ENCODE data around the gene KMO. TPM values are rescaled to one million over a fixed set of nuclear protein-coding genes. Genes with fewer than 3 reads are reported as not detected.

Gene KMO
- total and polyA plus RNA-seq, 2 donors from 2014 or later: 2.3 to 35.5 TPM

DNA sequence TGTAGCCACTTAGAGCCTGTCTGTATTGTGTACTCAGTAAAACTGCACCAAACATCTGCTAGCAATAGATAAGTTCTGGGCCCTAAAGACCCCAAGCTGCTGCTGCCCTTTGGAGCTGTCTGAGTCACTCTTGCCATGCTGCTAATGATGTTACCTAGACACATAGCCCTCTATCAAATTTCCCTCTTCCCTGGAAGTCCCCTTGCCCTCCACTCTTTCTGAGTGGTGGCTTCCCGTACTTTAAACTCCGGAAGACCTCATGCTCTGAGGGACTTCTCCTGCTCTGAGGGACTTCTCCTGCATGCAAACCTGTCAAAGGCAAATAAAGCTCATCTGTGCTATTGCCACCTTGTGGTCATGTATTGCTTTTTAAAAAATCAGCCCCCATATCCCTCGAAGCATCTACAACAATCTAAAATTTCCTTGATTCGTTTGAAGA is 46.6 kb upstream of the KMO start:
- intact Hi-C loops (cut with DNase I): no loop called here
- TF ChIP-seq CTCF (IDR thresholded peaks at IDR 0.05; ENCODE audit: borderline replicate concordance, extremely low read depth, insufficient read depth): no peak
- Histone ChIP-seq H3K4me1 (ENCODE audit: control insufficient read depth in 2 of 3, insufficient read depth in 2 of 3, low read depth in 1 of 3, low read length in 3 of 3) (no peaks in the 10 kb centered on the region), H3K27ac (ENCODE audit: low read depth in 2 of 2, low read length in 2 of 2) (no peak overlapping the region), H3K27me3 (ENCODE audit: control insufficient read depth, insufficient read depth, low read length) (no peaks in the 10 kb centered on the region), H3K9me3 (ENCODE audit: control insufficient read depth in 2 of 3, insufficient read depth in 1 of 3, low read length in 3 of 3) (no peaks in the 10 kb centered on the region), H3K9ac (ENCODE audit: low read length in 3 of 3) (no peak overlapping the region), H3K4me3 (ENCODE audit: low read length in 3 of 3) (no peak overlapping the region), H3K36me3 (ENCODE audit: control insufficient read depth in 2 of 3, insufficient read depth in 3 of 3, low read length in 3 of 3) (no peaks in the 10 kb centered on the region)
- FAIRE-seq (no peak), DNase-seq (no peak)

DNA sequence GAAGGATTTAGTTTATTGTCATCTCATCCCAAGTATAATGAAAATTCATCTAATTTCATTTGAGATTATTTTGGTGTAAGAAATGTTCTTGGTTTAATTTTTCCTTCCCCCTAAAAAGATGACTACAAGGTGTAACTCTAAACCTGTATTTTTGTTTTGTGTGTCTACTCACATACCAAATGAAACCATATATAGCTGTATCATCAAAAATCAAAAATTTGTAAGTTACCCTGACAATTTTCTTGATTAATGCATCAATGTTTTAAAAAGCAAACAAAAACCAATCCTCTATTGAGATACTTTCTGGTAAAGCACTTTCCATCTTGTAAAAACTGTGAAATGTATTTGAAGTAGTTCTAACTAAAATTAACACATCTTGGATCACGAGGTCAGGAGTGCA is 43.4 kb upstream of the KMO start:
- Histone ChIP-seq H3K27ac (ENCODE audit: low read depth in 2 of 2, low read length in 2 of 2) (no peak overlapping the region), H3K36me3 (ENCODE audit: control insufficient read depth in 2 of 3, insufficient read depth in 3 of 3, low read length in 3 of 3) (no peaks in the 10 kb centered on the region), H3K4me3 (ENCODE audit: low read length in 3 of 3) (no peak overlapping the region), H3K4me1 (ENCODE audit: control insufficient read depth in 2 of 3, insufficient read depth in 2 of 3, low read depth in 1 of 3, low read length in 3 of 3) (no peaks in the 10 kb centered on the region), H3K27me3 (ENCODE audit: control insufficient read depth, insufficient read depth, low read length) (no peaks in the 10 kb centered on the region), H3K9ac (ENCODE audit: low read length in 3 of 3) (no peak overlapping the region), H3K9me3 (ENCODE audit: control insufficient read depth in 2 of 3, insufficient read depth in 1 of 3, low read length in 3 of 3) (no peaks in the 10 kb centered on the region)
- DNase-seq: no peak
- no peak for FAIRE-seq
- no peak for TF ChIP-seq CTCF (IDR thresholded peaks at IDR 0.05; ENCODE audit: borderline replicate concordance, extremely low read depth, insufficient read depth)
- intact Hi-C loops (cut with DNase I): no loop called here

- Histone ChIP-seq H3K9ac (ENCODE audit: low read length in 3 of 3) (no peak overlapping the region), H3K27me3 (ENCODE audit: control insufficient read depth, insufficient read depth, low read length) (no peaks in the 10 kb centered on the region), H3K4me1 (ENCODE audit: control insufficient read depth in 2 of 3, insufficient read depth in 2 of 3, low read depth in 1 of 3, low read length in 3 of 3) (no peaks in the 10 kb centered on the region), H3K36me3 (ENCODE audit: control insufficient read depth in 2 of 3, insufficient read depth in 3 of 3, low read length in 3 of 3) (peaks cover 0 to 45% (median 30%) of the 10 kb centered on the region in 3 donors), H3K9me3 (ENCODE audit: control insufficient read depth in 2 of 3, insufficient read depth in 1 of 3, low read length in 3 of 3) (no peaks in the 10 kb centered on the region), H3K27ac (ENCODE audit: low read depth in 2 of 2, low read length in 2 of 2) (no peak overlapping the region), H3K4me3 (ENCODE audit: low read length in 3 of 3) (no peak overlapping the region)
- intact Hi-C loops (cut with DNase I): no loop called here
- no peak for TF ChIP-seq CTCF (IDR thresholded peaks at IDR 0.05; ENCODE audit: borderline replicate concordance, extremely low read depth, insufficient read depth)
- no peak for FAIRE-seq
- DNase-seq: no peak
Observed at GRCh38 chr1:241495741-241496140, 36.4 kb upstream of the KMO start.

GRCh38 chr1:241499910-241500309 is 32.3 kb upstream of the KMO start:
- Histone ChIP-seq H3K36me3 (ENCODE audit: control insufficient read depth in 2 of 3, insufficient read depth in 3 of 3, low read length in 3 of 3) (peaks cover 5 to 62% (median 44%) of the 10 kb centered on the region in 3 donors), H3K9me3 (ENCODE audit: control insufficient read depth in 2 of 3, insufficient read depth in 1 of 3, low read length in 3 of 3) (no peaks in the 10 kb centered on the region), H3K4me1 (ENCODE audit: control insufficient read depth in 2 of 3, insufficient read depth in 2 of 3, low read depth in 1 of 3, low read length in 3 of 3) (no peaks in the 10 kb centered on the region), H3K27me3 (ENCODE audit: control insufficient read depth, insufficient read depth, low read length) (no peaks in the 10 kb centered on the region), H3K27ac (ENCODE audit: low read depth in 2 of 2, low read length in 2 of 2) (no peak overlapping the region), H3K4me3 (ENCODE audit: low read length in 3 of 3) (no peak overlapping the region), H3K9ac (ENCODE audit: low read length in 3 of 3) (no peak overlapping the region)
- TF ChIP-seq CTCF (IDR thresholded peaks at IDR 0.05; ENCODE audit: borderline replicate concordance, extremely low read depth, insufficient read depth): peak; percentile 10
- peak in 2 of 5 donors; percentile 57 to 75 for DNase-seq
- intact Hi-C loops (cut with DNase I): no loop called here
- FAIRE-seq: no peak

Measured in kidney (tissue), 14 donors.